GM12878 (cell line): ENCODE data around the gene FAM25G. TPM values are rescaled to one million over a fixed set of nuclear protein-coding genes. Genes with fewer than 3 reads are reported as not detected.
"Not testable (repeated sequence)": the region's sequence is repeated elsewhere in the genome, so short reads cannot be mapped to it uniquely, and the experiment has no call there.

Source experiments
- ATAC-seq: fragments of 200-7000 bp; cut with Tn5 transposase; 3 replicates; pipeline ENCODE4 v1.9.1; 2020; ENCODE audit warnings: mild to moderate bottlenecking, moderate library complexity
- BruUV-seq: library from RNA; stranded (reverse); fragments of 400-500 nt; replicated peaks from 2 replicates; lab custom pipeline; 2021; lab: Mats Ljungman, UMichigan
- CTCF ChIA-PET: fragments of 300-600 bp; sonication (Branson Sonifier 250); formaldehyde crosslinking; extraction: SDS; loops from one replicate; lab custom pipeline; 2021; ENCODE audit warnings: inconsistent platforms; lab: Yijun Ruan, JAX
- POLR2A ChIA-PET: fragments of 350-600 bp; formaldehyde crosslinking; extraction: SDS; loops from one replicate; lab custom pipeline; 2021; ENCODE audit warnings: inconsistent platforms; lab: Charles Lee
- RAD21 ChIA-PET: fragments of 300-600 bp; sonication (Branson Sonifier 250); formaldehyde crosslinking; loops from one replicate; lab custom pipeline; 2023; ENCODE audit warnings: antibody characterized with exemption; ENCODE audit not compliant: unreplicated experiment; lab: Charles Lee
- SMC1A ChIA-PET: fragments of 300-600 bp; sonication (Branson Sonifier 250); formaldehyde crosslinking; loops from one replicate; lab custom pipeline; 2023; ENCODE audit not compliant: unreplicated experiment, uncharacterized antibody; lab: Charles Lee
- DNase-seq: peaks from one replicate; pipeline ENCODE4 v3.0.0-alpha.2; 2011; ENCODE audit warnings: low read depth, low spot score
- FAIRE-seq: peaks from 3 replicates; lab custom pipeline; 2011; peaks lifted over from hg19 to GRCh38; lab: Jason Lieb, UNC
- H2AFZ ChIP-seq: 2 replicates; pipeline ENCODE4 v1.6.0; 2011; ENCODE audit warnings: low read depth, low read length, control low read depth; ENCODE audit not compliant: control insufficient read depth
- H3K27ac ChIP-seq: 2 replicates; pipeline ENCODE4 v1.5.1; 2011; ENCODE audit warnings: control low read depth; ENCODE audit not compliant: control insufficient read depth, insufficient read depth
- H3K27me3 ChIP-seq, 2 experiments: replicated peaks in 1 of 2; 2 replicates each; pipeline versions ENCODE4 v1.6.0 to v1.6.1; 2011; ENCODE audit warnings: low read length in 1 of 2; ENCODE audit not compliant: control insufficient read depth in 2 of 2, insufficient read depth in 2 of 2
- H3K36me3 ChIP-seq, 2 experiments: 2 replicates each; pipeline ENCODE4 v1.5.1; 2011; ENCODE audit warnings: low read length in 1 of 2; ENCODE audit not compliant: control insufficient read depth in 2 of 2, insufficient read depth in 2 of 2
- H3K4me1 ChIP-seq: 2 replicates; pipeline ENCODE4 v1.6.1; 2011; ENCODE audit warnings: mild to moderate bottlenecking, low read length, moderate library complexity, mixed read lengths; ENCODE audit not compliant: control insufficient read depth, insufficient read depth
- H3K4me2 ChIP-seq: 2 replicates; pipeline ENCODE4 v1.6.0; 2011; ENCODE audit warnings: control low read depth; ENCODE audit not compliant: control insufficient read depth, insufficient read depth
- H3K4me3 ChIP-seq: fragments of 200-600 bp; sonication (generic); 2 replicates; pipeline ENCODE4 v1.5.1; 2016
- H3K79me2 ChIP-seq: 2 replicates; pipeline ENCODE4 v1.6.0; 2011; ENCODE audit warnings: low read length; ENCODE audit not compliant: control insufficient read depth, insufficient read depth
- H3K9ac ChIP-seq: 2 replicates; pipeline ENCODE4 v1.8.0; 2011; ENCODE audit warnings: low read length, control low read depth, mixed read lengths; ENCODE audit not compliant: control insufficient read depth, insufficient read depth
- H3K9me3 ChIP-seq: replicated peaks from 3 replicates; pipeline ENCODE4 v1.5.1; 2011; ENCODE audit warnings: mild to moderate bottlenecking, low read length; ENCODE audit not compliant: control insufficient read depth, insufficient read depth
- H4K20me1 ChIP-seq: 2 replicates; pipeline ENCODE4 v1.6.0; 2011; ENCODE audit not compliant: control insufficient read depth, insufficient read depth
- WGBS: methylation state at CpG from one replicate; pipeline ENCODE4 v1.1.6; 2016; ENCODE audit warnings: low lambda C conversion rate; ENCODE audit not compliant: insufficient replicate concordance, insufficient coverage; ENCODE audit errors: missing lambda C conversion rate; 5-methylcytosine and 5-hydroxymethylcytosine counted together
- in situ Hi-C: fragments of 300-500 bp; cut with MboI; formaldehyde crosslinking; loops from 9 replicates; pipeline ENCODE4 v1.14.3; 2018; ENCODE audit warnings: mixed read lengths
- intact Hi-C: fragments of 100-400 bp; cut with micrococcal nuclease; formaldehyde crosslinking; loops from one replicate; pipeline ENCODE4 v1.14.2; 2022; ENCODE audit not compliant: unreplicated experiment
- polyA plus RNA-seq, 11 experiments: library from polyadenylated mRNA; depleted of rRNA in 4 of 11; unstranded in 6 of 11; stranded (reverse) in 5 of 11; fragments of >200 nt; fragmentation: Nextera tagmentation in 4 of 11; fragmentation: Illumina TruSeq in 1 of 11; extraction: Ambion mirVana in 4 of 11; extraction: Trizol in 1 of 11; gene quantifications; 1 replicate in 1 of 11; 2 replicates in 10 of 11; pipeline versions ENCODE4 v1.2.1 to v1.2.3, GENCODE V29; 2011 to 2016; ENCODE audit warnings: inconsistent platforms in 2 of 11, missing spikeins in 2 of 11, low read depth in 1 of 11
- total RNA-seq, 4 experiments: library from RNA; depleted of rRNA in 3 of 4; stranded (reverse); fragments of >200 nt in 3 of 4; fragmentation: Illumina TruSeq in 1 of 4; extraction: Trizol in 1 of 4; gene quantifications; 2 replicates each; pipeline versions ENCODE4 v1.2.1 to v1.2.3, GENCODE V29; 2013 to 2021

FAM25G gene
- total and polyA plus RNA-seq, 10 of the 15 experiments (the other 5 are each of a cell fraction or from before 2014, with no cell fraction given), result not detected

GRCh38 chr10:47468731-47469528 lies 22.6 kb downstream of the FAM25G start:
- H3K4me2 ChIP-seq, H3K27me3 ChIP-seq, H3K36me3 ChIP-seq, DNase-seq, RAD21 ChIA-PET, BruUV-seq, SMC1A ChIA-PET, intact Hi-C loops, CTCF ChIA-PET, H3K9ac ChIP-seq, H3K27ac ChIP-seq, in situ Hi-C loops, ATAC-seq, H3K9me3 ChIP-seq, H4K20me1 ChIP-seq, POLR2A ChIA-PET, H3K4me3 ChIP-seq, FAIRE-seq, H3K79me2 ChIP-seq, H2AFZ ChIP-seq, H3K4me1 ChIP-seq: not testable (repeated sequence)
- WGBS, result 28% methylated on average over 13 of the region's 20 CpGs

DNA sequence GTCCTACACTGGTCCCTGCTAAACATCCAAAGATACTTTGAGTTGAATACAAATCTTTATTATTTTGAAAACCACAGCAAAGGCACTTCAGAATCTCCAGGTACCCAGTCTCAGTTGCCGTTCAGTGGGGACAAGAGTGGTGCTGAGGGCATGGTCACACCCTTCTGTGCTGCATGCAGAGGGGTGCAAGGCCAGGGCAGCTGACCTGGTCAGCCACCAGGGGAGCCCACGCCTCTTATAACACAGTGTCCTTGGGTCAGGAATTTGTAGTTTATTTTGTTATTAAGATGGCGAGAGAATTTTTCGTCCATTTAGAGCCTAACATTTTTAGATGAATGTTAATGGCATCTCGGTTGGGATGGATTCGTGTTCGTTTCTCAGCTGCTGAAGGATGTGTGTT lies 23.5 kb downstream of the FAM25G start:
- H3K9me3 ChIP-seq, in situ Hi-C loops: not testable (repeated sequence)

DNA sequence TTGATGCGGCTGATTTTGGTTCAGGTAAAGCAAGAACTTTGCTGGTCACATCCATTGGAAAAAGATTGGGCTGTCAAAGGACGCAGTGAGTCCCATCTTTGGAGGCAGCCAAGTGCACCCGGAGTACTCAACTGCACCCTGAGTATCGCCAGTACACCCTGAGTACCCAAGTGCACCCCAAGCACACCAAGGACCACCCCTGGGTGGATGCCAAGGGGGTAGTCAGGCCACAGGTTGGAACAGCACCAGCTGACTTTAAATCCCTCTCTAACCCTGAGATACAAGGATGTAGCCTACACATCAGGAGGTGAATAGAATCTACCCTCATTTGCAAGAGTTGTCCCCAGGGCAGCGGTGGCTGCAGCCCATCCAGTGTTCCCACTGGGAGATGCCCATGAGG lies 24.0 kb downstream of the FAM25G start:
- H3K4me1 ChIP-seq, SMC1A ChIA-PET, H3K4me3 ChIP-seq, ATAC-seq, BruUV-seq, H3K27me3 ChIP-seq, H3K4me2 ChIP-seq, DNase-seq, H3K79me2 ChIP-seq, H4K20me1 ChIP-seq, H3K27ac ChIP-seq, CTCF ChIA-PET, H2AFZ ChIP-seq, FAIRE-seq, RAD21 ChIA-PET, H3K9me3 ChIP-seq, H3K36me3 ChIP-seq, POLR2A ChIA-PET, H3K9ac ChIP-seq, in situ Hi-C loops, intact Hi-C loops: not testable (repeated sequence)
- WGBS, result 12% methylated on average over 5 of the region's 5 CpGs

More for the DNA sequence above, 23.5 kb downstream of the FAM25G start:
- H3K36me3 ChIP-seq, H3K4me2 ChIP-seq, SMC1A ChIA-PET, H3K27ac ChIP-seq, POLR2A ChIA-PET, intact Hi-C loops, H2AFZ ChIP-seq, H4K20me1 ChIP-seq, RAD21 ChIA-PET, H3K4me3 ChIP-seq, H3K27me3 ChIP-seq, DNase-seq, ATAC-seq, BruUV-seq, H3K79me2 ChIP-seq, H3K4me1 ChIP-seq, FAIRE-seq, CTCF ChIA-PET, H3K9ac ChIP-seq: not testable (repeated sequence)
- 31% methylated on average over 5 of the region's 7 CpGs for WGBS

DNA sequence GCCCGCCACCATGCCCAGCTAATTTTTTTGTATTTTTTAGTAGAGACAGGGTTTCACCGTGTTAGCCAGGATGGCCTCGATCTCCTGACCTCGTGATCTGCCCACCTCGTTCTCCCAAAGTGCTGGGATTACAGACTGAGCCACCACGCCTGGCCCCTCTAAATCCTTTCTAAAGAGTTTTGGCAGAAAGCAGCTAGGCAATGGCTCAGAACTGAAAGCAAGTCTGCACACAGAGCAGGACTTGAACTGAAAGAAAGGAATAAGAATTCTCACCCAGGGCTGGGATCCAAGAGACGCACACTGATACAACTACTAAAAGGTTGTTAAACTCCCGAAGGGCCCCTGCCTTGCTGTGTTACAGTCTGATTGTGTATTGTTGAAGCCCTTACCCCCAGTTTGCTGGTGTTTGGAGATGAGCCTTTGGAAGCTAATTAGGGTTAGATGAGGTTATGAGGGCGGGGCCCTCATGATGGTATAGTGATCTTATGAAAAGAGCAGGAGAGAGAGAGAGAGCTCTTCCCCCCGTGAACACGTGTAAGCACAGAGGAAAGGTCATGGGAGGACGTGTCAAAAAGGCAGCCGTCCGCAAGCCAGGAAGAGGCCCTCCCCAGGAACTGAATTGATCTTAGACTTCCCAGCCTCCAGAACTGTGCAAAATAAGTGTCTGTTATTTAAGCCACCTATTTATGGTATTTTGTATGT lies 26.1 kb downstream of the FAM25G start:
- FAIRE-seq, H4K20me1 ChIP-seq, H3K4me3 ChIP-seq, H3K36me3 ChIP-seq, H3K4me2 ChIP-seq, H3K9me3 ChIP-seq, H3K4me1 ChIP-seq, ATAC-seq, H3K27me3 ChIP-seq, H3K9ac ChIP-seq, RAD21 ChIA-PET, DNase-seq, H3K79me2 ChIP-seq, H2AFZ ChIP-seq, CTCF ChIA-PET, in situ Hi-C loops, BruUV-seq, H3K27ac ChIP-seq, SMC1A ChIA-PET, intact Hi-C loops, POLR2A ChIA-PET: not testable (repeated sequence)
- 35% methylated on average over 14 of the region's 14 CpGs for WGBS
